HT-29 (cell line): ENCODE measurements around the gene RHOD. TPM values are rescaled to one million over a fixed set of nuclear protein-coding genes. Genes with fewer than 3 reads are reported as not detected.

Source experiments
- DNase-seq: peaks from one replicate; pipeline ENCODE4 v3.0.0-alpha.2; 2015; ENCODE audit warnings: low spot score
- total RNA-seq: library from RNA; depleted of rRNA; stranded (reverse); fragments of >200 nt; shearing (Covaris generic); gene quantifications from 2 replicates; pipeline ENCODE4 v1.2.3, GENCODE V29; 2014

Gene RHOD
- total RNA-seq, 1 experiment from 2014 or later, result 62.8 TPM

- DNase-seq, result no peak
Measured at GRCh38 chr11:67031791-67032561, 24.7 kb upstream of the RHOD start.

GRCh38 chr11:67032830-67033551 is 23.7 kb upstream of the RHOD start:
- no peak for DNase-seq

GRCh38 chr11:67033661-67034166 is 22.9 kb upstream of the RHOD start:
- no peak for DNase-seq

GRCh38 chr11:67034350-67034749 is 22.3 kb upstream of the RHOD start:
- DNase-seq, result no peak

- DNase-seq, result no peak
Measured at GRCh38 chr11:67040147-67040546, 16.5 kb upstream of the RHOD start.

GRCh38 chr11:67041602-67042001 is 15.0 kb upstream of the RHOD start:
- no peak for DNase-seq

GRCh38 chr11:67043572-67044349 is 12.9 kb upstream of the RHOD start:
- DNase-seq, result no peak

GRCh38 chr11:67044496-67044895 is 12.2 kb upstream of the RHOD start:
- no peak for DNase-seq

- no peak for DNase-seq
Measured at GRCh38 chr11:67045314-67045713, 11.3 kb upstream of the RHOD start.

GRCh38 chr11:67048515-67049130 is 8.0 kb upstream of the RHOD start:
- DNase-seq, result no peak

- DNase-seq, result no peak
Measured at GRCh38 chr11:67050139-67050538, 6.5 kb upstream of the RHOD start.

GRCh38 chr11:67051180-67051893 is 5.3 kb upstream of the RHOD start:
- DNase-seq, result no peak

- no peak for DNase-seq
Measured at GRCh38 chr11:67051945-67052488, 4.6 kb upstream of the RHOD start.

GRCh38 chr11:67052891-67053290 is 3.8 kb upstream of the RHOD start:
- no peak for DNase-seq

- DNase-seq, result peak; percentile 87
Measured at GRCh38 chr11:67053896-67054329, 2.7 kb upstream of the RHOD start.

GRCh38 chr11:67054346-67054835 is 2.3 kb upstream of the RHOD start:
- DNase-seq, result no peak

GRCh38 chr11:67054836-67055523 is 1.7 kb upstream of the RHOD start:
- DNase-seq, result peak; percentile 97

GRCh38 chr11:67055812-67056211 is 835 bp upstream of the RHOD start:
- peak; percentile 63 for DNase-seq

GRCh38 chr11:67057205-67057672 is 592 bp downstream of the RHOD start:
- peak; percentile 54 for DNase-seq

GRCh38 chr11:67058506-67058905 is 1.9 kb downstream of the RHOD start:
- no peak for DNase-seq
